ENCODE measurements around the gene COL4A1.

COL4A1 gene

GRCh38 chr13:110206185-110206584, 100.8 kb downstream of the COL4A1 start:
- no CpG with 5 or more reads among the region's 8 CpGs for WGBS, 2 donors (ENCODE audit: extremely low coverage in 2 of 2, insufficient read length in 2 of 2, insufficient replicate concordance in 1 of 2)
- Histone ChIP-seq H2BK5ac (ENCODE audit: low read length) (no peak overlapping the region), H3K23ac (ENCODE audit: low read depth, low read length, poor library complexity) (no peak overlapping the region), H3K9me3 (replicated peaks in 1 of 2; ENCODE audit: control insufficient read depth in 2 of 2, insufficient read depth in 1 of 2, low read depth in 1 of 2, low read length in 2 of 2) (no peaks in the 10 kb centered on the region), H3K27me3 (ENCODE audit: control insufficient read depth in 3 of 3, insufficient read depth in 3 of 3, low read depth in 1 of 3, low read length in 3 of 3) (no peaks in the 10 kb centered on the region), H2AK5ac (ENCODE audit: low read depth, low read length) (no peak overlapping the region), H3K79me1 (ENCODE audit: low read depth, low read length) (no peaks in the 10 kb centered on the region), H4K91ac (ENCODE audit: low read depth, low read length, poor library complexity) (no peak overlapping the region), H2AFZ (ENCODE audit: low read length) (no peak overlapping the region), H2BK12ac (ENCODE audit: low read length) (no peak overlapping the region), H3K36me3 (replicated peaks in 1 of 2; ENCODE audit: control insufficient read depth in 2 of 2, insufficient read depth in 2 of 2, low read length in 2 of 2) (peaks cover 6 to 91% of the 10 kb centered on the region in 2 donors), H3K27ac (replicated peaks; ENCODE audit: low read length) (peak overlapping the region; percentile 58), H3K4me2 (ENCODE audit: insufficient read depth, low read length, poor library complexity, severe bottlenecking) (no peak overlapping the region), H3K4me3 (ENCODE audit: low read length in 2 of 2) (no peak overlapping the region), H3K4ac (ENCODE audit: low read length) (no peak overlapping the region), H4K8ac (ENCODE audit: low read depth, low read length) (no peak overlapping the region), H3K9ac (ENCODE audit: low read depth, low read length, poor library complexity) (no peak overlapping the region), H3K4me1 (ENCODE audit: control insufficient read depth in 2 of 2, insufficient read depth in 1 of 2, low read depth in 1 of 2, low read length in 2 of 2) (peaks cover 0 to 5% of the 10 kb centered on the region in 2 donors), H3K14ac (ENCODE audit: low read length) (no peak overlapping the region), H3K18ac (ENCODE audit: low read length) (peak overlapping the region; percentile 15), H2BK120ac (ENCODE audit: low read depth, low read length) (no peak overlapping the region), H2BK15ac (ENCODE audit: low read length) (no peak overlapping the region)
- no peak for DNase-seq (ENCODE audit: low spot score)

GRCh38 chr13:110201114-110201513, 105.8 kb downstream of the COL4A1 start:
- H3K4me3 ChIP-seq (ENCODE audit: low read length in 2 of 2) = no peak overlapping the region
- no peak overlapping the region for H2BK15ac ChIP-seq (ENCODE audit: low read length)
- H2BK12ac ChIP-seq (ENCODE audit: low read length) = no peak overlapping the region
- DNase-seq (ENCODE audit: low spot score) = no peak
- H3K14ac ChIP-seq (ENCODE audit: low read length) = no peak overlapping the region
- H3K27me3 ChIP-seq (ENCODE audit: control insufficient read depth in 3 of 3, insufficient read depth in 3 of 3, low read depth in 1 of 3, low read length in 3 of 3) = no peaks in the 10 kb centered on the region
- peak overlapping the region; percentile 12 for H3K9ac ChIP-seq (ENCODE audit: low read depth, low read length, poor library complexity)
- no peak overlapping the region for H2BK120ac ChIP-seq (ENCODE audit: low read depth, low read length)
- H3K36me3 ChIP-seq (replicated peaks in 1 of 2; ENCODE audit: control insufficient read depth in 2 of 2, insufficient read depth in 2 of 2, low read length in 2 of 2) = peaks cover 13 to 90% of the 10 kb centered on the region in 2 donors
- no peak overlapping the region for H2AK5ac ChIP-seq (ENCODE audit: low read depth, low read length)
- no peak overlapping the region for H2AFZ ChIP-seq (ENCODE audit: low read length)
- H4K8ac ChIP-seq (ENCODE audit: low read depth, low read length) = no peak overlapping the region
- no peak overlapping the region for H3K27ac ChIP-seq (replicated peaks; ENCODE audit: low read length)
- no peak overlapping the region for H3K23ac ChIP-seq (ENCODE audit: low read depth, low read length, poor library complexity)
- no CpG with 5 or more reads among the region's 4 CpGs for WGBS, 2 donors (ENCODE audit: extremely low coverage in 2 of 2, insufficient read length in 2 of 2, insufficient replicate concordance in 1 of 2)
- peaks cover 0 to 2% of the 10 kb centered on the region in 2 donors for H3K4me1 ChIP-seq (ENCODE audit: control insufficient read depth in 2 of 2, insufficient read depth in 1 of 2, low read depth in 1 of 2, low read length in 2 of 2)
- H3K18ac ChIP-seq (ENCODE audit: low read length) = no peak overlapping the region
- no peak overlapping the region for H3K4me2 ChIP-seq (ENCODE audit: insufficient read depth, low read length, poor library complexity, severe bottlenecking)
- H4K91ac ChIP-seq (ENCODE audit: low read depth, low read length, poor library complexity) = no peak overlapping the region
- no peak overlapping the region for H3K4ac ChIP-seq (ENCODE audit: low read length)
- H2BK5ac ChIP-seq (ENCODE audit: low read length) = no peak overlapping the region
- no peaks in the 10 kb centered on the region for H3K79me1 ChIP-seq (ENCODE audit: low read depth, low read length)
- H3K9me3 ChIP-seq (replicated peaks in 1 of 2; ENCODE audit: control insufficient read depth in 2 of 2, insufficient read depth in 1 of 2, low read depth in 1 of 2, low read length in 2 of 2) = no peaks in the 10 kb centered on the region

- Histone ChIP-seq H3K9ac (ENCODE audit: low read depth, low read length, poor library complexity) (no peak overlapping the region), H4K8ac (ENCODE audit: low read depth, low read length) (no peak overlapping the region), H3K4me2 (ENCODE audit: insufficient read depth, low read length, poor library complexity, severe bottlenecking) (no peak overlapping the region), H3K36me3 (replicated peaks in 1 of 2; ENCODE audit: control insufficient read depth in 2 of 2, insufficient read depth in 2 of 2, low read length in 2 of 2) (peaks cover 13 to 91% of the 10 kb centered on the region in 2 donors), H3K14ac (ENCODE audit: low read length) (no peak overlapping the region), H3K79me1 (ENCODE audit: low read depth, low read length) (no peaks in the 10 kb centered on the region), H3K4ac (ENCODE audit: low read length) (no peak overlapping the region), H3K4me1 (ENCODE audit: control insufficient read depth in 2 of 2, insufficient read depth in 1 of 2, low read depth in 1 of 2, low read length in 2 of 2) (no peaks in the 10 kb centered on the region), H3K27ac (replicated peaks; ENCODE audit: low read length) (no peak overlapping the region), H2AK5ac (ENCODE audit: low read depth, low read length) (no peak overlapping the region), H3K23ac (ENCODE audit: low read depth, low read length, poor library complexity) (no peak overlapping the region), H2BK15ac (ENCODE audit: low read length) (no peak overlapping the region), H2BK5ac (ENCODE audit: low read length) (no peak overlapping the region), H3K18ac (ENCODE audit: low read length) (no peak overlapping the region), H2BK120ac (ENCODE audit: low read depth, low read length) (no peak overlapping the region), H4K91ac (ENCODE audit: low read depth, low read length, poor library complexity) (no peak overlapping the region), H3K9me3 (replicated peaks in 1 of 2; ENCODE audit: control insufficient read depth in 2 of 2, insufficient read depth in 1 of 2, low read depth in 1 of 2, low read length in 2 of 2) (no peaks in the 10 kb centered on the region), H2AFZ (ENCODE audit: low read length) (no peak overlapping the region), H3K4me3 (ENCODE audit: low read length in 2 of 2) (no peak overlapping the region), H3K27me3 (ENCODE audit: control insufficient read depth in 3 of 3, insufficient read depth in 3 of 3, low read depth in 1 of 3, low read length in 3 of 3) (no peaks in the 10 kb centered on the region), H2BK12ac (ENCODE audit: low read length) (no peak overlapping the region)
- no peak for DNase-seq (ENCODE audit: low spot score)
- no CpG with 5 or more reads among the region's 12 CpGs for WGBS, 2 donors (ENCODE audit: extremely low coverage in 2 of 2, insufficient read length in 2 of 2, insufficient replicate concordance in 1 of 2)
Observed at GRCh38 chr13:110200276-110200870, 106.6 kb downstream of the COL4A1 start.

- no peak overlapping the region for H2BK5ac ChIP-seq (ENCODE audit: low read length)
- H4K8ac ChIP-seq (ENCODE audit: low read depth, low read length) = no peak overlapping the region
- H3K9me3 ChIP-seq (replicated peaks in 1 of 2; ENCODE audit: control insufficient read depth in 2 of 2, insufficient read depth in 1 of 2, low read depth in 1 of 2, low read length in 2 of 2) = no peaks in the 10 kb centered on the region
- H3K23ac ChIP-seq (ENCODE audit: low read depth, low read length, poor library complexity) = peak overlapping the region; percentile 28
- H3K79me1 ChIP-seq (ENCODE audit: low read depth, low read length) = no peaks in the 10 kb centered on the region
- H2AFZ ChIP-seq (ENCODE audit: low read length) = no peak overlapping the region
- DNase-seq (ENCODE audit: low spot score) = no peak
- H3K14ac ChIP-seq (ENCODE audit: low read length) = no peak overlapping the region
- H2BK15ac ChIP-seq (ENCODE audit: low read length) = no peak overlapping the region
- H3K36me3 ChIP-seq (replicated peaks in 1 of 2; ENCODE audit: control insufficient read depth in 2 of 2, insufficient read depth in 2 of 2, low read length in 2 of 2) = peaks cover 10 to 84% of the 10 kb centered on the region in 2 donors
- H2BK120ac ChIP-seq (ENCODE audit: low read depth, low read length) = peak overlapping the region; percentile 39
- no peaks in the 10 kb centered on the region for H3K4me1 ChIP-seq (ENCODE audit: control insufficient read depth in 2 of 2, insufficient read depth in 1 of 2, low read depth in 1 of 2, low read length in 2 of 2)
- no peak overlapping the region for H2AK5ac ChIP-seq (ENCODE audit: low read depth, low read length)
- no peak overlapping the region for H2BK12ac ChIP-seq (ENCODE audit: low read length)
- H4K91ac ChIP-seq (ENCODE audit: low read depth, low read length, poor library complexity) = no peak overlapping the region
- no peak overlapping the region for H3K27ac ChIP-seq (replicated peaks; ENCODE audit: low read length)
- H3K4me3 ChIP-seq (ENCODE audit: low read length in 2 of 2) = no peak overlapping the region
- no peak overlapping the region for H3K4ac ChIP-seq (ENCODE audit: low read length)
- H3K18ac ChIP-seq (ENCODE audit: low read length) = no peak overlapping the region
- no peaks in the 10 kb centered on the region for H3K27me3 ChIP-seq (ENCODE audit: control insufficient read depth in 3 of 3, insufficient read depth in 3 of 3, low read depth in 1 of 3, low read length in 3 of 3)
- H3K9ac ChIP-seq (ENCODE audit: low read depth, low read length, poor library complexity) = no peak overlapping the region
- H3K4me2 ChIP-seq (ENCODE audit: insufficient read depth, low read length, poor library complexity, severe bottlenecking) = no peak overlapping the region
- WGBS, 2 donors (ENCODE audit: extremely low coverage in 2 of 2, insufficient read length in 2 of 2, insufficient replicate concordance in 1 of 2) = no CpG with 5 or more reads among the region's 18 CpGs
Observed at GRCh38 chr13:110199046-110199831, 107.7 kb downstream of the COL4A1 start.

All from neuronal stem cell (in vitro differentiated cells).